GM12878 (cell line): ENCODE results near the gene PTPRN2. TPM values are rescaled to one million over a fixed set of nuclear protein-coding genes. Genes with fewer than 3 reads are reported as not detected.

Experiments used
- CHD1 ChIP-seq: IDR thresholded peaks from 2 replicates; pipeline ENCODE4 v1.6.1; 2012; ENCODE audit warnings: low read depth, low read length, improper control_type of control experiment
- CUX1 ChIP-seq: IDR thresholded peaks from 2 replicates; pipeline ENCODE4 v1.6.1; 2012; ENCODE audit warnings: improper control_type of control experiment, low read depth, low read length; ENCODE audit not compliant: insufficient replicate concordance
- SKIL ChIP-seq: fragments of 450-650 bp; IDR thresholded peaks from 2 replicates; pipeline ENCODE4 v1.6.1; 2017; ENCODE audit warnings: mild to moderate bottlenecking, low read depth, inconsistent platforms; ENCODE audit not compliant: poor library complexity, severe bottlenecking
- TCF12 ChIP-seq: IDR thresholded peaks from 2 replicates; pipeline ENCODE4 v1.6.1; 2011; ENCODE audit warnings: low read depth, mild to moderate bottlenecking, low read length
- ZZZ3 ChIP-seq: IDR thresholded peaks from 2 replicates; pipeline ENCODE4 v1.6.1; 2011; ENCODE audit warnings: low read depth; ENCODE audit not compliant: control insufficient read depth, insufficient read length
- polyA plus RNA-seq, 11 experiments: library from polyadenylated mRNA; depleted of rRNA in 4 of 11; unstranded in 6 of 11; stranded (reverse) in 5 of 11; fragments of >200 nt; fragmentation: Nextera tagmentation in 4 of 11; fragmentation: Illumina TruSeq in 1 of 11; extraction: Ambion mirVana in 4 of 11; extraction: Trizol in 1 of 11; gene quantifications; 1 replicate in 1 of 11; 2 replicates in 10 of 11; pipeline versions ENCODE4 v1.2.1 to v1.2.3, GENCODE V29; 2011 to 2016; ENCODE audit warnings: inconsistent platforms in 2 of 11, missing spikeins in 2 of 11, low read depth in 1 of 11
- total RNA-seq, 4 experiments: library from RNA; depleted of rRNA in 3 of 4; stranded (reverse); fragments of >200 nt in 3 of 4; fragmentation: Illumina TruSeq in 1 of 4; extraction: Trizol in 1 of 4; gene quantifications; 2 replicates each; pipeline versions ENCODE4 v1.2.1 to v1.2.3, GENCODE V29; 2013 to 2021

PTPRN2 gene
- total and polyA plus RNA-seq, 10 of the 15 experiments (the other 5 are each of a cell fraction or from before 2014, with no cell fraction given): 5.4 TPM; not detected in 9

GRCh38 chr7:157565981-157566630 is 1021.5 kb downstream of the PTPRN2 start (continued):
- TF ChIP-seq CHD1: no peak
- no peak for TF ChIP-seq TCF12
- no peak for TF ChIP-seq SKIL
- TF ChIP-seq CUX1: no peak
- no peak for TF ChIP-seq ZZZ3
